OCI-LY3 (cell line): Measurements from ENCODE around the gene ROBO1.
"Not testable (repeated sequence)": the region's sequence is repeated elsewhere in the genome, so short reads cannot be mapped to it uniquely, and the experiment has no call there.

ENCODE experiments used
- H2AFZ ChIP-seq: fragments of 200-600, 300-600 bp; shearing (Covaris generic); 2 replicates; pipeline ENCODE4 v1.6.0; 2014; ENCODE audit warnings: antibody characterized with exemption, low read depth, low read length
- H3K27ac ChIP-seq: fragments of 200-600, 300-600 bp; sonication (generic); 2 replicates; pipeline ENCODE4 v1.5.1; 2014; ENCODE audit warnings: mild to moderate bottlenecking, low read length, moderate library complexity, mixed read lengths
- H3K27me3 ChIP-seq: fragments of 200-600, 300-600 bp; sonication (generic); 2 replicates; pipeline ENCODE4 v1.6.1; 2014; ENCODE audit warnings: low read depth, low read length, mixed read lengths
- H3K36me3 ChIP-seq: fragments of 200-600, 300-600 bp; sonication (generic); replicated peaks from 2 replicates; pipeline ENCODE3; 2014; ENCODE audit warnings: low read depth, low read length, mixed read lengths
- H3K4me1 ChIP-seq: fragments of 300-600, 200-600 bp; sonication (generic); 2 replicates; pipeline ENCODE4 v1.6.1; 2014; ENCODE audit warnings: low read length, mixed read lengths
- H3K4me2 ChIP-seq: fragments of 200-600, 300-600 bp; sonication (generic); 2 replicates; pipeline ENCODE4 v1.6.1; 2014; ENCODE audit warnings: low read length, mixed read lengths
- H3K4me3 ChIP-seq: fragments of 300-600, 200-600 bp; sonication (generic); 2 replicates; pipeline ENCODE4 v1.5.1; 2014; ENCODE audit warnings: antibody characterized with exemption, mild to moderate bottlenecking, low read length, moderate library complexity
- H3K79me2 ChIP-seq: fragments of 300-600, 200-600 bp; shearing (Covaris generic); 2 replicates; pipeline ENCODE4 v1.6.1; 2014; ENCODE audit warnings: mild to moderate bottlenecking, low read length, mixed read lengths
- H3K9ac ChIP-seq: fragments of 300-600, 200-600 bp; shearing (Covaris generic); 2 replicates; pipeline ENCODE4 v1.6.0; 2014; ENCODE audit warnings: mild to moderate bottlenecking, low read length, moderate library complexity
- H3K9me3 ChIP-seq: fragments of 200-600, 300-600 bp; shearing (Covaris generic); 2 replicates; pipeline ENCODE4 v1.6.1; 2014; ENCODE audit warnings: low read length, mixed read lengths; ENCODE audit not compliant: insufficient read depth
- H4K20me1 ChIP-seq: fragments of 200-600, 300-600 bp; sonication (generic); 2 replicates; pipeline ENCODE4 v1.6.1; 2016; ENCODE audit warnings: low read length, mixed read lengths; ENCODE audit not compliant: insufficient read depth
- EZH2phosphoT487 ChIP-seq: fragments of 200-600 bp; shearing (Covaris generic); IDR thresholded peaks from 2 replicates; pipeline ENCODE4 v1.6.1; 2018; ENCODE audit warnings: antibody characterized with exemption, mixed run types, low read depth
- TF ChIP-seq, protein P1 (sequence below): fragments of 200-600, 300-600 bp; sonication (generic); IDR thresholded peaks from 2 replicates; pipeline ENCODE4 v1.5.1; 2014; ENCODE audit warnings: antibody characterized with exemption, low read length, low read depth

ROBO1 gene

DNA sequence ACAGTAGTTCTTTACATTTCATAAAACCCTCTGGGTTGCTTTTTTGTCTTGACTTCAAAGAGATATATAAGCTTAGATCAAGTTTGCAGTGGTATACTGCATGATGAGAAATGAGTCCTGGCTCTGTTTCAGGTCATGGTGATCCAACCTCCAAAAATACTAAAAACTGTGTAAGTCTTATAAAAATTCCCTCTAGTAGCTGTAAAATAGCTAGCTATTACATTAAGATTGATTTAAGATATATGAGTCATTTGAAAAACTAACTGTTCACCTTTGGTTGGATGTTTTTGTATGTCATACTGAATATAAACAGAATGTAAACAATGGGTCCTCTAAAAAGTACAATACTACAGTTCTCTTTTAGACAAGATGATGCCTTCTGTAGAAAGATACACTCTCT is 879.2 kb downstream of the ROBO1 start:
- Histone ChIP-seq H3K4me2 (no peak overlapping the region), H3K79me2 (no peaks in the 10 kb centered on the region), H3K9me3 (no peaks in the 10 kb centered on the region), H3K4me1 (peaks cover 12% of the 10 kb centered on the region), H3K27me3 (no peaks in the 10 kb centered on the region), H3K27ac (no peak overlapping the region), H3K9ac (no peak overlapping the region), H3K4me3 (no peak overlapping the region), H3K36me3 (no peaks in the 10 kb centered on the region), H2AFZ (no peak overlapping the region), H4K20me1 (no peaks in the 10 kb centered on the region)
- TF ChIP-seq EZH2phosphoT487, result no peak
- TF ChIP-seq, protein P1, sequence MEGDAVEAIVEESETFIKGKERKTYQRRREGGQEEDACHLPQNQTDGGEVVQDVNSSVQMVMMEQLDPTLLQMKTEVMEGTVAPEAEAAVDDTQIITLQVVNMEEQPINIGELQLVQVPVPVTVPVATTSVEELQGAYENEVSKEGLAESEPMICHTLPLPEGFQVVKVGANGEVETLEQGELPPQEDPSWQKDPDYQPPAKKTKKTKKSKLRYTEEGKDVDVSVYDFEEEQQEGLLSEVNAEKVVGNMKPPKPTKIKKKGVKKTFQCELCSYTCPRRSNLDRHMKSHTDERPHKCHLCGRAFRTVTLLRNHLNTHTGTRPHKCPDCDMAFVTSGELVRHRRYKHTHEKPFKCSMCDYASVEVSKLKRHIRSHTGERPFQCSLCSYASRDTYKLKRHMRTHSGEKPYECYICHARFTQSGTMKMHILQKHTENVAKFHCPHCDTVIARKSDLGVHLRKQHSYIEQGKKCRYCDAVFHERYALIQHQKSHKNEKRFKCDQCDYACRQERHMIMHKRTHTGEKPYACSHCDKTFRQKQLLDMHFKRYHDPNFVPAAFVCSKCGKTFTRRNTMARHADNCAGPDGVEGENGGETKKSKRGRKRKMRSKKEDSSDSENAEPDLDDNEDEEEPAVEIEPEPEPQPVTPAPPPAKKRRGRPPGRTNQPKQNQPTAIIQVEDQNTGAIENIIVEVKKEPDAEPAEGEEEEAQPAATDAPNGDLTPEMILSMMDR, result no peak

DNA sequence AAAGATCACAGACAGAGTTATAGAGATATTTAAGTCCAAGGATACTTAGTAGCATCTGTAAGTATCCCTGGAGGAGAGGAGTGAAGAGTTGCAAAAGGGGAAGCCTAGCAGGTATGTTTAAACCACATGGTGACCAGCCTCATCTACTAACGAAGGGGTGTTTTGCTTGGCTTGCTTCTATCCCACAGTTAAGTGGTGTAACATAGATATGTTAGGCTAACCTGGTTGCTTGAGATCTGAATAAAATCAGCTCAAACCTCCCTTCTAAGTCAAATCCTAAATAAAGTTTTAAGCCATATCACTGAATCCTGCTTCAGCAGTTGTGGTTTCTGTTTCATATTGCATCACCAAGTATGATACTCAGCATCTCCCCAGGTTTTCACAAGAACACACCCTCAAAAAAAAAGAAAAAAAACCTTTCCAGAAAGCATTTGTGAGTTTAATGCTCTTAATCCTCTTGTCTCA is 880.2 kb downstream of the ROBO1 start:
- Histone ChIP-seq H3K27ac (no peak overlapping the region), H3K27me3 (no peaks in the 10 kb centered on the region), H3K4me3 (peak overlapping the region; percentile 43), H3K4me2 (peak overlapping the region; percentile 57), H3K36me3 (no peaks in the 10 kb centered on the region), H3K9ac (peak overlapping the region; percentile 13; the same call in 1 of the 2 replicates), H3K4me1 (peaks cover 12% of the 10 kb centered on the region), H3K79me2 (no peaks in the 10 kb centered on the region), H2AFZ (peak overlapping the region; percentile 53), H3K9me3 (no peaks in the 10 kb centered on the region), H4K20me1 (no peaks in the 10 kb centered on the region)
- TF ChIP-seq, protein P1, result no peak

DNA sequence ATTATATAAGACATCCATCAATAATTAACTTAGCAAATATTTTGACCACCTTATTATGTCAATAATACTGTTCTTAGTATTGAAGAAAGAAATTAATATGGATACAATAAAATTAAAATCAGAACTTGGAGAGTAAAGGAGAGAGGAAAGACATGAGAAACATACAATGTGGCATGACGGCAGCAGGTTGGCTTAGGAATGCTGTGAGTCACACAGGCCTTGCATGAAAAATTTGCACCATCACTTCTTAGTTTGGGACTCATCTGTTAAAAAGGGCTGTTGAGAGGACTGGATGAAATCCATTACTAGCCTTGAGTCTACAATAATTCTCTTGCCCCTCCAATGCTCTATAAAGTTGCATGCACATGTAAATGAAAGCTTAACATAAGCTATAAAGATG is 880.8 kb downstream of the ROBO1 start:
- Histone ChIP-seq H4K20me1 (no peaks in the 10 kb centered on the region), H3K4me1 (peaks cover 12% of the 10 kb centered on the region), H2AFZ (peak overlapping the region; percentile 53), H3K9ac (no peak overlapping the region), H3K9me3 (no peaks in the 10 kb centered on the region), H3K27me3 (no peaks in the 10 kb centered on the region), H3K36me3 (no peaks in the 10 kb centered on the region), H3K4me3 (no peak overlapping the region), H3K27ac (no peak overlapping the region), H3K4me2 (peak overlapping the region; percentile 57), H3K79me2 (no peaks in the 10 kb centered on the region)
- TF ChIP-seq, protein P1, result no peak
- no peak for TF ChIP-seq EZH2phosphoT487

DNA sequence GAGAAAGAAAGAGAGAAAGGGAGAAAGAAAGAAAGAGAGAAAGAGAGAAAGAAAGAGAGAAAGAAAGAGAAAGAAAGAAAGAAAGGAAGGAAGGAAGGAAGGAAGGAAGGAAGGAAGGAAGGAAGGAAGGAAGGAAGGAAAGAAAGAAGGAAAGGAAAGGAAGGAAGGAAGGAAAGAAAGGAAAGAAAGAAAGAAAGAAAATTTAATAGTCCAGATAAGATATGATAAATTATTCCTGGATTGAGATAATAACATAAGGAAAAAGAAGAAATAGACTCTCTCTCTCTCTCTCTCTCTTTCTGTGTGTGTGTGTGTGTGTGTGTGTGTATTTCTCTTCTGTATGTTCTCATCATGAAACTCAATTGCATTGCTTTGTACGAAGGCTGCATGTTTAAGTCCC is 883.2 kb downstream of the ROBO1 start:
- not testable (repeated sequence) for H3K27ac ChIP-seq, H3K27me3 ChIP-seq, H4K20me1 ChIP-seq, H3K9ac ChIP-seq, H3K36me3 ChIP-seq, H2AFZ ChIP-seq, H3K9me3 ChIP-seq, H3K4me2 ChIP-seq, H3K4me3 ChIP-seq, H3K79me2 ChIP-seq
- H3K4me1 ChIP-seq, result peaks cover 12% of the 10 kb centered on the region

DNA sequence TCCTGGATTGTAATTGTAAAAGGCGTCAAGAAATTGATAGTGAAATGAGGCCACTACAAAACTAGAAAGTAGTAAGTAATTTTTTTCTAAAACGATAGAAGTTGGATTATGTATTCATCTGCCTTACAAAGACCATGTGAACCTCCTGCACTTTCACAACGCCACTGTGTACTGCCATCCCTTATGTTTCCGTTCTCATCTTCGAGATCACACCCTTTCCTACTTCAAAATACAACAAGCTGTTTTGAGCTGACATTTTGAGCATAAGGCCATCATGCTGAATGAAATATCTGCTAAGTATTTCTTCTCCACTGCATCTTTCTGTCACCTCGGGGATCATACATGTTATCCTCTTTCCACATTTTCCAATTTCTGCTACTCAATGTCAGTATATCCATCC is 885.5 kb downstream of the ROBO1 start:
- no peaks in the 10 kb centered on the region for H3K27me3 ChIP-seq

More for the DNA sequence above, 885.5 kb downstream of the ROBO1 start:
- H2AFZ ChIP-seq, result no peak overlapping the region
- H3K4me3 ChIP-seq, result no peak overlapping the region
- no peak overlapping the region for H3K9ac ChIP-seq
- H3K4me2 ChIP-seq, result no peak overlapping the region
- no peak for TF ChIP-seq EZH2phosphoT487
- TF ChIP-seq, protein P1, result no peak
- H3K9me3 ChIP-seq, result no peaks in the 10 kb centered on the region
- no peaks in the 10 kb centered on the region for H3K36me3 ChIP-seq
- H3K79me2 ChIP-seq, result no peaks in the 10 kb centered on the region
- H3K4me1 ChIP-seq, result peaks cover 4% of the 10 kb centered on the region
- no peak overlapping the region for H3K27ac ChIP-seq
- H4K20me1 ChIP-seq, result no peaks in the 10 kb centered on the region
